B cell (primary cell): ENCODE measurements around the gene STAC. TPM values are rescaled to one million over a fixed set of nuclear protein-coding genes. Genes with fewer than 3 reads are reported as not detected.

ENCODE experiments used
- ATAC-seq: fragments of 200-7000 bp; cut with Tn5 transposase; one replicate; pipeline ENCODE4 v1.10.0; 2021; ENCODE audit warnings: low read depth, mild to moderate bottlenecking, moderate number of reproducible peaks, moderate library complexity
- CTCF ChIA-PET: fragments of 350-600 bp; sonication (Branson Sonifier 250); formaldehyde crosslinking; loops from one replicate; lab custom pipeline; 2021; ENCODE audit warnings: antibody characterized with exemption, inconsistent platforms; lab: Charles Lee
- POLR2A ChIA-PET: fragments of 350-600 bp; sonication (Branson Sonifier 250); formaldehyde crosslinking; loops from one replicate; lab custom pipeline; 2021; ENCODE audit warnings: antibody characterized with exemption; lab: Charles Lee
- DNase-seq: peaks from one replicate; pipeline ENCODE4 v3.0.0; 2013
- H2AFZ ChIP-seq: 2 replicates; pipeline ENCODE4 v1.6.1; 2012; ENCODE audit warnings: mild to moderate bottlenecking, low read depth, low read length; ENCODE audit not compliant: insufficient read depth, poor library complexity, severe bottlenecking
- H3K27ac ChIP-seq, 2 donors: 1 replicate in 1 of 2; 2 replicates in 1 of 2; pipeline ENCODE4 v1.5.1; 2012 to 2013; ENCODE audit warnings: low read length in 2 of 2, mild to moderate bottlenecking in 2 of 2, moderate library complexity in 1 of 2
- H3K27me3 ChIP-seq, 4 experiments: fragments of 200-600 bp in 1 of 4; sonication (generic) in 1 of 4; replicated peaks in 1 of 4; 1 replicate in 2 of 4; 2 replicates in 2 of 4; pipeline versions ENCODE4 v1.6.1 to v1.7.0; 2013 to 2016; ENCODE audit warnings: low read length in 3 of 4, mild to moderate bottlenecking in 2 of 4, mixed read lengths in 1 of 4, moderate library complexity in 1 of 4; ENCODE audit not compliant: insufficient read depth in 4 of 4, control insufficient read depth in 3 of 4; ENCODE audit errors: control extremely low read depth in 1 of 4
- H3K36me3 ChIP-seq, 2 experiments: replicated peaks in 1 of 2; 1 replicate in 1 of 2; 2 replicates in 1 of 2; pipeline versions ENCODE4 v1.6.1 to v1.7.1; 2013; ENCODE audit warnings: low read length in 1 of 2; ENCODE audit not compliant: insufficient read depth in 2 of 2, control insufficient read depth in 1 of 2; ENCODE audit errors: control extremely low read depth in 1 of 2, extremely low read depth in 1 of 2
- H3K4me1 ChIP-seq, 2 donors: fragments of 200-600 bp in 1 of 2; sonication (generic) in 1 of 2; 1 replicate in 1 of 2; 2 replicates in 1 of 2; pipeline versions ENCODE4 v1.5.1 to v1.6.1; 2013 to 2017; ENCODE audit warnings: low read length in 2 of 2; ENCODE audit not compliant: control insufficient read depth in 2 of 2, insufficient read depth in 2 of 2
- H3K4me2 ChIP-seq: replicated peaks from 2 replicates; pipeline ENCODE3; 2012; ENCODE audit warnings: mild to moderate bottlenecking, low read depth, low read length; ENCODE audit not compliant: poor library complexity, severe bottlenecking
- H3K4me3 ChIP-seq, 5 experiments: fragments of 200-600 bp in 1 of 5; sonication (generic) in 1 of 5; 1 replicate in 3 of 5; 2 replicates in 2 of 5; pipeline versions ENCODE4 v1.5.1 to v1.7.0; 2011 to 2016; ENCODE audit warnings: low read length in 4 of 5, mild to moderate bottlenecking in 4 of 5, low read depth in 2 of 5, control low read depth in 1 of 5, moderate library complexity in 1 of 5; ENCODE audit not compliant: insufficient read depth in 1 of 5; ENCODE audit errors: control extremely low read depth in 1 of 5, extremely low read depth in 1 of 5
- H3K79me2 ChIP-seq: fragments of 200-600 bp; sonication (generic); one replicate; pipeline ENCODE4 v1.6.0; 2016; ENCODE audit warnings: low read length; ENCODE audit not compliant: control insufficient read depth, insufficient read depth
- H3K9ac ChIP-seq: fragments of 200-600 bp; sonication (generic); 2 replicates; pipeline ENCODE4 v1.6.1; 2017; ENCODE audit warnings: mild to moderate bottlenecking, low read length, moderate library complexity
- H3K9me3 ChIP-seq, 3 donors: one replicate each; pipeline versions ENCODE4 v1.6.1 to v1.7.1; 2013; ENCODE audit warnings: low read length in 2 of 3; ENCODE audit not compliant: control insufficient read depth in 2 of 3, insufficient read depth in 1 of 3; ENCODE audit errors: control extremely low read depth in 1 of 3
- H4K20me1 ChIP-seq: 2 replicates; pipeline ENCODE4 v1.6.0; 2012; ENCODE audit warnings: mild to moderate bottlenecking, low read length; ENCODE audit not compliant: insufficient read depth, control insufficient read depth, poor library complexity, severe bottlenecking
- H3K27ac Mint-ChIP-seq: one replicate; pipeline ENCODE4 v1.8.0; 2021; ENCODE audit warnings: mixed read lengths
- H3K27me3 Mint-ChIP-seq: one replicate; pipeline ENCODE4 v1.8.0; 2021; ENCODE audit warnings: mixed read lengths
- H3K4me1 Mint-ChIP-seq: one replicate; pipeline ENCODE4 v1.8.0; 2021; ENCODE audit warnings: mixed read lengths
- H3K4me3 Mint-ChIP-seq: one replicate; pipeline ENCODE4 v1.8.0; 2021; ENCODE audit warnings: mixed read lengths
- H3K9me3 Mint-ChIP-seq: one replicate; pipeline ENCODE4 v1.8.0; 2022; ENCODE audit warnings: mixed read lengths; ENCODE audit not compliant: insufficient read depth
- CTCF ChIP-seq: fragments of 200-600 bp; IDR thresholded peaks from one replicate; pipeline ENCODE4 v1.8.0; 2022; ENCODE audit warnings: antibody characterized with exemption, mild to moderate bottlenecking
- EZH2 ChIP-seq: IDR thresholded peaks from 2 replicates; pipeline ENCODE4 v1.6.1; 2012; ENCODE audit warnings: borderline replicate concordance, low read depth, mild to moderate bottlenecking, moderate library complexity, low read length; ENCODE audit not compliant: insufficient read depth, poor library complexity, severe bottlenecking
- WGBS: methylation state at CpG from one replicate; pipeline ENCODE4 v1.1.5; 2013; ENCODE audit warnings: missing lambda C conversion rate; ENCODE audit not compliant: insufficient coverage; 5-methylcytosine and 5-hydroxymethylcytosine counted together
- intact Hi-C: fragments of 100-400 bp; cut with micrococcal nuclease; formaldehyde crosslinking; loops from one replicate; pipeline ENCODE4 v1.10.0; 2022
- polyA plus RNA-seq: library from polyadenylated mRNA; depleted of rRNA; stranded (reverse); fragments of >200 nt; gene quantifications from 2 replicates; pipeline ENCODE4 v1.2.3, GENCODE V29; 2012
- total RNA-seq, 2 donors: library from RNA; stranded (reverse); fragments of 120-200 nt in 1 of 2; gene quantifications; 1 replicate in 1 of 2; 2 replicates in 1 of 2; pipeline versions ENCODE4 v1.2.3 to v1.2.4, GENCODE V29; 2013 to 2022

STAC gene
- total and polyA plus RNA-seq, 2 donors (not counting 1 experiment from before 2014, with no cell fraction given): not detected

- Histone ChIP-seq H3K79me2 (no peaks in the 10 kb centered on the region), H3K36me3 (no peaks in the 10 kb centered on the region), H3K27ac (no peak overlapping the region), H3K4me1 (no peaks in the 10 kb centered on the region), H3K27me3 (peaks cover 0 to 4% (median 0%) of the 10 kb centered on the region in 4 experiments), H3K4me3 (no peak overlapping the region), H3K9me3 (no peaks in the 10 kb centered on the region), H3K9ac (no peak overlapping the region), H4K20me1 (no peaks in the 10 kb centered on the region), H2AFZ (no peak overlapping the region), H3K4me2 (no peak overlapping the region)
- peaks cover 4% of the 10 kb centered on the region for H3K27me3 Mint-ChIP-seq
- CTCF ChIA-PET: no interaction called here
- DNase-seq (no peak), ATAC-seq (no peak)
- POLR2A ChIA-PET: no interaction called here
- no peak overlapping the region for H3K4me3 Mint-ChIP-seq
- no peak for TF ChIP-seq EZH2
- no peak for TF ChIP-seq CTCF
- WGBS: 90% methylated on average over 2 of the region's 3 CpGs
- H3K27ac Mint-ChIP-seq: no peak overlapping the region
- intact Hi-C loops: no loop called here
- no peaks in the 10 kb centered on the region for H3K4me1 Mint-ChIP-seq
- H3K9me3 Mint-ChIP-seq: no peaks in the 10 kb centered on the region
Measured at GRCh38 chr3:36494461-36495109, 114.3 kb downstream of the STAC start.

GRCh38 chr3:36496684-36497633 lies 116.7 kb downstream of the STAC start:
- TF ChIP-seq CTCF (no peak), EZH2 (no peak)
- Histone ChIP-seq H4K20me1 (no peaks in the 10 kb centered on the region), H3K79me2 (no peaks in the 10 kb centered on the region), H3K4me1 (no peaks in the 10 kb centered on the region), H3K4me3 (no peak overlapping the region), H3K36me3 (no peaks in the 10 kb centered on the region), H3K4me2 (no peak overlapping the region), H3K27ac (no peak overlapping the region), H2AFZ (no peak overlapping the region), H3K9ac (no peak overlapping the region), H3K9me3 (no peaks in the 10 kb centered on the region), H3K27me3 (no peaks in the 10 kb centered on the region)
- Mint-ChIP-seq H3K27me3 (no peaks in the 10 kb centered on the region), H3K4me3 (no peak overlapping the region), H3K27ac (no peak overlapping the region), H3K4me1 (no peaks in the 10 kb centered on the region), H3K9me3 (no peaks in the 10 kb centered on the region)
- no peak for DNase-seq
- WGBS: 0% methylated on average over 1 of the region's 2 CpGs
- ChIA-PET CTCF (no interaction called here), POLR2A (no interaction called here)
- intact Hi-C loops: no loop called here
- ATAC-seq: no peak
